Trophoblast cell (in vitro differentiated cells and primary cell): Measurements from ENCODE around the gene INVS.

Source experiments
- DNase-seq, 2 donors: peaks; one replicate each; pipeline ENCODE4 v3.0.0-alpha.2; 2016
- H2AFZ ChIP-seq: 2 replicates; pipeline ENCODE4 v1.6.1; 2013; ENCODE audit warnings: low read length, moderate library complexity, mild to moderate bottlenecking; ENCODE audit not compliant: insufficient read depth, poor library complexity
- H2AK5ac ChIP-seq: 2 replicates; pipeline ENCODE4 v1.6.1; 2013; ENCODE audit warnings: mild to moderate bottlenecking, low read length
- H2BK120ac ChIP-seq: 2 replicates; pipeline ENCODE4 v1.6.1; 2013; ENCODE audit warnings: low read length, mild to moderate bottlenecking, moderate library complexity; ENCODE audit not compliant: insufficient read depth, poor library complexity
- H2BK12ac ChIP-seq: 2 replicates; pipeline ENCODE4 v1.6.1; 2013; ENCODE audit warnings: mild to moderate bottlenecking, low read length, moderate library complexity
- H2BK5ac ChIP-seq: 2 replicates; pipeline ENCODE4 v1.6.1; 2013; ENCODE audit warnings: low read length, low read depth, moderate library complexity, mild to moderate bottlenecking; ENCODE audit not compliant: poor library complexity
- H3K14ac ChIP-seq: 2 replicates; pipeline ENCODE4 v1.6.1; 2013; ENCODE audit warnings: mild to moderate bottlenecking, low read length
- H3K18ac ChIP-seq: 2 replicates; pipeline ENCODE4 v1.6.1; 2013; ENCODE audit warnings: mild to moderate bottlenecking, low read length
- H3K23ac ChIP-seq: 2 replicates; pipeline ENCODE4 v1.6.1; 2013; ENCODE audit warnings: low read length
- H3K27ac ChIP-seq: 2 replicates; pipeline ENCODE4 v1.5.1; 2013; ENCODE audit warnings: low read depth, mild to moderate bottlenecking, inconsistent platforms, low read length, moderate library complexity
- H3K27me3 ChIP-seq: 2 replicates; pipeline ENCODE4 v1.6.1; 2013; ENCODE audit warnings: inconsistent platforms, mild to moderate bottlenecking, low read length, moderate library complexity; ENCODE audit not compliant: insufficient read depth
- H3K36me3 ChIP-seq, 2 experiments: 1 replicate in 1 of 2; 2 replicates in 1 of 2; pipeline ENCODE4 v1.6.1; 2013; ENCODE audit warnings: low read length in 2 of 2, mild to moderate bottlenecking in 2 of 2, moderate library complexity in 1 of 2; ENCODE audit not compliant: insufficient read depth in 2 of 2, control insufficient read depth in 1 of 2
- H3K4ac ChIP-seq: 2 replicates; pipeline ENCODE4 v1.6.1; 2013; ENCODE audit warnings: low read depth, mild to moderate bottlenecking, low read length, moderate library complexity
- H3K4me1 ChIP-seq, 2 experiments: 1 replicate in 1 of 2; 2 replicates in 1 of 2; pipeline ENCODE4 v1.6.1; 2013; ENCODE audit warnings: low read length in 2 of 2, mild to moderate bottlenecking in 2 of 2, moderate library complexity in 1 of 2; ENCODE audit not compliant: insufficient read depth in 2 of 2, control insufficient read depth in 1 of 2
- H3K4me2 ChIP-seq: 2 replicates; pipeline ENCODE4 v1.6.1; 2013; ENCODE audit warnings: inconsistent platforms, mild to moderate bottlenecking, low read length, moderate library complexity
- H3K4me3 ChIP-seq: 2 replicates; pipeline ENCODE4 v1.5.1; 2013; ENCODE audit warnings: mild to moderate bottlenecking, low read depth, low read length, inconsistent platforms
- H3K79me1 ChIP-seq: one replicate; pipeline ENCODE4 v1.6.1; 2013; ENCODE audit warnings: low read length
- H3K79me2 ChIP-seq: 2 replicates; pipeline ENCODE4 v1.6.1; 2013; ENCODE audit warnings: low read length, mild to moderate bottlenecking; ENCODE audit not compliant: control insufficient read depth, insufficient read depth, poor library complexity
- H3K9ac ChIP-seq: 2 replicates; pipeline ENCODE4 v1.6.1; 2013; ENCODE audit warnings: mild to moderate bottlenecking, low read length
- H3K9me3 ChIP-seq: 2 replicates; pipeline ENCODE4 v1.6.1; 2013; ENCODE audit warnings: low read depth, mild to moderate bottlenecking, control low read depth, inconsistent platforms, low read length; ENCODE audit not compliant: insufficient read depth
- H4K12ac ChIP-seq: 2 replicates; pipeline ENCODE4 v1.6.1; 2013; ENCODE audit warnings: low read depth, mild to moderate bottlenecking, low read length, moderate library complexity
- H4K8ac ChIP-seq: 2 replicates; pipeline ENCODE4 v1.6.1; 2013; ENCODE audit warnings: low read depth, mild to moderate bottlenecking, low read length, moderate library complexity
- H4K91ac ChIP-seq: one replicate; pipeline ENCODE4 v1.6.1; 2013; ENCODE audit warnings: low read depth, mild to moderate bottlenecking, low read length, moderate library complexity
- WGBS: extraction: QIAGEN DNeasy Blood & Tissue Kit; methylation state at CpG from one replicate; pipeline ENCODE4 v1.1.7; 2013; ENCODE audit warnings: missing lambda C conversion rate; ENCODE audit not compliant: insufficient read length, insufficient coverage; ENCODE audit errors: extremely low coverage; 5-methylcytosine and 5-hydroxymethylcytosine counted together

INVS gene

GRCh38 chr9:100186356-100186755 is 87.3 kb downstream of the INVS start:
- H3K36me3 ChIP-seq, result peaks cover 0 to 3% of the 10 kb centered on the region in 2 experiments
- no peak overlapping the region for H3K9ac ChIP-seq
- H4K91ac ChIP-seq, result no peak overlapping the region
- H3K27ac ChIP-seq, result no peak overlapping the region
- no peak for DNase-seq
- no peak overlapping the region for H2BK5ac ChIP-seq
- no peak overlapping the region for H3K23ac ChIP-seq
- no peak overlapping the region for H2AFZ ChIP-seq
- no peak overlapping the region for H2AK5ac ChIP-seq
- no CpG with 5 or more reads among the region's 1 CpG for WGBS
- H3K4me3 ChIP-seq, result no peak overlapping the region
- no peak overlapping the region for H2BK120ac ChIP-seq
- no peak overlapping the region for H2BK12ac ChIP-seq
- H3K4ac ChIP-seq, result no peak overlapping the region
- no peak overlapping the region for H4K8ac ChIP-seq
- no peak overlapping the region for H4K12ac ChIP-seq
- no peak overlapping the region for H3K4me2 ChIP-seq
- no peaks in the 10 kb centered on the region for H3K79me1 ChIP-seq
- H3K4me1 ChIP-seq, result no peaks in the 10 kb centered on the region
- no peak overlapping the region for H3K18ac ChIP-seq
- H3K27me3 ChIP-seq, result no peaks in the 10 kb centered on the region
- no peaks in the 10 kb centered on the region for H3K9me3 ChIP-seq
- H3K79me2 ChIP-seq, result no peaks in the 10 kb centered on the region
- H3K14ac ChIP-seq, result no peak overlapping the region

- H3K23ac ChIP-seq, result no peak overlapping the region
- no peak overlapping the region for H2BK120ac ChIP-seq
- no peaks in the 10 kb centered on the region for H3K4me1 ChIP-seq
- no peak overlapping the region for H3K4me3 ChIP-seq
- no peak overlapping the region for H3K4me2 ChIP-seq
- no peak overlapping the region for H2BK12ac ChIP-seq
- H3K79me1 ChIP-seq, result no peaks in the 10 kb centered on the region
- peaks cover 0 to 3% of the 10 kb centered on the region in 2 experiments for H3K36me3 ChIP-seq
- no peak overlapping the region for H3K14ac ChIP-seq
- H3K27ac ChIP-seq, result no peak overlapping the region
- H2BK5ac ChIP-seq, result no peak overlapping the region
- H2AFZ ChIP-seq, result no peak overlapping the region
- H3K27me3 ChIP-seq, result no peaks in the 10 kb centered on the region
- H3K79me2 ChIP-seq, result no peaks in the 10 kb centered on the region
- no peak overlapping the region for H3K9ac ChIP-seq
- no peak overlapping the region for H4K8ac ChIP-seq
- H4K12ac ChIP-seq, result no peak overlapping the region
- no peak overlapping the region for H3K18ac ChIP-seq
- WGBS, result no CpG with 5 or more reads among the region's 2 CpGs
- no peak overlapping the region for H4K91ac ChIP-seq
- DNase-seq, result no peak
- no peak overlapping the region for H2AK5ac ChIP-seq
- H3K4ac ChIP-seq, result no peak overlapping the region
- H3K9me3 ChIP-seq, result no peaks in the 10 kb centered on the region
These were observed 91.3 kb downstream of the INVS start for GRCh38 chr9:100190339-100190738.

- Histone ChIP-seq H3K79me1 (no peaks in the 10 kb centered on the region), H3K9me3 (no peaks in the 10 kb centered on the region), H3K9ac (no peak overlapping the region), H4K12ac (no peak overlapping the region), H2BK120ac (no peak overlapping the region), H2BK12ac (no peak overlapping the region), H3K4ac (no peak overlapping the region), H4K8ac (no peak overlapping the region), H3K14ac (no peak overlapping the region), H3K4me2 (no peak overlapping the region), H3K23ac (no peak overlapping the region), H3K79me2 (no peaks in the 10 kb centered on the region), H3K27ac (no peak overlapping the region), H2BK5ac (no peak overlapping the region), H3K4me3 (no peak overlapping the region), H3K36me3 (peaks cover 0 to 3% of the 10 kb centered on the region in 2 experiments), H2AK5ac (no peak overlapping the region), H4K91ac (no peak overlapping the region), H2AFZ (no peak overlapping the region), H3K18ac (no peak overlapping the region), H3K27me3 (no peaks in the 10 kb centered on the region), H3K4me1 (no peaks in the 10 kb centered on the region)
- no peak for DNase-seq
These were observed 92.2 kb downstream of the INVS start for GRCh38 chr9:100191264-100191663.

GRCh38 chr9:100193078-100193477 is 94.0 kb downstream of the INVS start:
- peaks cover 3 to 7% of the 10 kb centered on the region in 2 experiments for H3K4me1 ChIP-seq

More at GRCh38 chr9:100193078-100193477, 94.0 kb downstream of the INVS start:
- no CpG with 5 or more reads among the region's 3 CpGs for WGBS
- no peak overlapping the region for H3K4ac ChIP-seq
- H3K27ac ChIP-seq, result no peak overlapping the region
- no peak overlapping the region for H2BK120ac ChIP-seq
- no peak overlapping the region for H2BK12ac ChIP-seq
- H3K9me3 ChIP-seq, result no peaks in the 10 kb centered on the region
- H4K91ac ChIP-seq, result no peak overlapping the region
- H3K4me2 ChIP-seq, result no peak overlapping the region
- no peak overlapping the region for H3K9ac ChIP-seq
- no peak for DNase-seq
- H3K4me3 ChIP-seq, result no peak overlapping the region
- no peak overlapping the region for H2AK5ac ChIP-seq
- no peak overlapping the region for H3K18ac ChIP-seq
- no peak overlapping the region for H3K14ac ChIP-seq
- no peak overlapping the region for H2BK5ac ChIP-seq
- H3K79me1 ChIP-seq, result peaks cover 4% of the 10 kb centered on the region
- no peaks in the 10 kb centered on the region for H3K79me2 ChIP-seq
- no peak overlapping the region for H2AFZ ChIP-seq
- H4K12ac ChIP-seq, result no peak overlapping the region
- no peak overlapping the region for H3K23ac ChIP-seq
- H3K27me3 ChIP-seq, result no peaks in the 10 kb centered on the region
- no peak overlapping the region for H4K8ac ChIP-seq
- H3K36me3 ChIP-seq, result peaks cover 0 to 3% of the 10 kb centered on the region in 2 experiments
